ENCODE data around the gene HSH2D. TPM values are rescaled to one million over a fixed set of nuclear protein-coding genes. Genes with fewer than 3 reads are reported as not detected.

HSH2D gene
- total and polyA plus RNA-seq, 8 donors, result 2.2 to 13.2 (median 4.5) TPM

GRCh38 chr19:16146112-16146511 is 2.6 kb downstream of the HSH2D start:
- TF ChIP-seq CTCF (IDR thresholded peaks at IDR 0.05), result no peak
- DNase-seq, result no peak
- Histone ChIP-seq H3K4me1 (peaks cover 0 to 5% (median 0%) of the 10 kb centered on the region in 3 donors), H3K27me3 (no peaks in the 10 kb centered on the region), H3K36me3 (peaks cover 0 to 16% (median 0%) of the 10 kb centered on the region in 3 donors), H3K9me3 (no peaks in the 10 kb centered on the region), H3K4me3 (no peak overlapping the region), H3K27ac (no peak overlapping the region)
- no peak for FAIRE-seq
- intact Hi-C loops (cut with DNase I), result no loop called here
- no peak for ATAC-seq
- WGBS, 2 donors, result 79 to 85% methylated on average over 5 of the region's 5 CpGs

GRCh38 chr19:16148443-16149229 is 5.2 kb downstream of the HSH2D start:
- H3K36me3 ChIP-seq, result peaks cover 0 to 25% (median 0%) of the 10 kb centered on the region in 3 donors
- no peak for DNase-seq
- ATAC-seq, result no peak
- FAIRE-seq, result no peak
- no peak overlapping the region for H3K27ac ChIP-seq
- no peaks in the 10 kb centered on the region for H3K4me1 ChIP-seq
- no peaks in the 10 kb centered on the region for H3K27me3 ChIP-seq
- 78 to 85% methylated on average over 8 of the region's 8 CpGs for WGBS, 2 donors
- no peaks in the 10 kb centered on the region for H3K9me3 ChIP-seq
- intact Hi-C loops (cut with DNase I), result no loop called here
- no peak overlapping the region for H3K4me3 ChIP-seq
- no peak for TF ChIP-seq CTCF (IDR thresholded peaks at IDR 0.05)

- Histone ChIP-seq H3K9me3 (no peaks in the 10 kb centered on the region), H3K4me3 (no peak overlapping the region), H3K27ac (no peak overlapping the region), H3K36me3 (peaks cover 0 to 26% (median 0%) of the 10 kb centered on the region in 3 donors), H3K27me3 (no peaks in the 10 kb centered on the region), H3K4me1 (no peaks in the 10 kb centered on the region)
- DNase-seq (no peak), ATAC-seq (no peak), FAIRE-seq (no peak)
- intact Hi-C loops (cut with DNase I), result no loop called here
- TF ChIP-seq CTCF (IDR thresholded peaks at IDR 0.05), result no peak
- 86 to 88% methylated on average over 11 of the region's 11 CpGs for WGBS, 2 donors
These were observed 10.3 kb downstream of the HSH2D start for GRCh38 chr19:16153582-16154336.

- H3K36me3 ChIP-seq, result peaks cover 0 to 18% (median 0%) of the 10 kb centered on the region in 3 donors
- no peaks in the 10 kb centered on the region for H3K9me3 ChIP-seq
- no peak for TF ChIP-seq CTCF (IDR thresholded peaks at IDR 0.05)
- intact Hi-C loops (cut with DNase I), result no loop called here
- H3K4me1 ChIP-seq, result no peaks in the 10 kb centered on the region
- no peaks in the 10 kb centered on the region for H3K27me3 ChIP-seq
- H3K27ac ChIP-seq, result no peak overlapping the region
- H3K4me3 ChIP-seq, result no peak overlapping the region
- WGBS, 2 donors, result 94 to 96% methylated on average over 8 of the region's 8 CpGs
- no peak for ATAC-seq
- no peak for DNase-seq
- FAIRE-seq, result no peak
These were observed 11.1 kb downstream of the HSH2D start for GRCh38 chr19:16154557-16154956.

Measured in pancreas (tissue), 10 donors.